ENCODE measurements around the gene SIX5.

The SIX5 gene

GRCh38 chr19:45785097-45785496 is 16.0 kb upstream of the SIX5 start:
- TF ChIP-seq CTCF (IDR thresholded peaks at IDR 0.05; ENCODE audit: borderline replicate concordance, insufficient read depth, low read depth, low read length), result no peak
- H3K4me3 ChIP-seq (ENCODE audit: low read depth, low read length), result no peak overlapping the region

GRCh38 chr19:45784096-45784495 is 15.0 kb upstream of the SIX5 start:
- TF ChIP-seq CTCF (IDR thresholded peaks at IDR 0.05; ENCODE audit: borderline replicate concordance, insufficient read depth, low read depth, low read length), result no peak

GRCh38 chr19:45782820-45783785 is 14.1 kb upstream of the SIX5 start:
- no peak overlapping the region for H3K4me3 ChIP-seq (ENCODE audit: low read depth, low read length)
- TF ChIP-seq CTCF (IDR thresholded peaks at IDR 0.05; ENCODE audit: borderline replicate concordance, insufficient read depth, low read depth, low read length), result no peak

More at GRCh38 chr19:45784096-45784495, 15.0 kb upstream of the SIX5 start:
- no peak overlapping the region for H3K4me3 ChIP-seq (ENCODE audit: low read depth, low read length)

GRCh38 chr19:45782162-45782691 is 13.2 kb upstream of the SIX5 start, which contains the start of gene DMPK:
Gene DMPK, minus strand, starts transcription at chr19:45782490. Its CDS starts 138 bp downstream, at chr19:45782352.
- TF ChIP-seq CTCF (IDR thresholded peaks at IDR 0.05; ENCODE audit: borderline replicate concordance, insufficient read depth, low read depth, low read length), result no peak
- no peak within 1 kb of the TSS for H3K4me3 ChIP-seq (ENCODE audit: low read depth, low read length)

GRCh38 chr19:45781214-45782161 is 12.4 kb upstream of the SIX5 start:
- no peak overlapping the region for H3K4me3 ChIP-seq (ENCODE audit: low read depth, low read length)
- no peak for TF ChIP-seq CTCF (IDR thresholded peaks at IDR 0.05; ENCODE audit: borderline replicate concordance, insufficient read depth, low read depth, low read length)

GRCh38 chr19:45780448-45781213 is 11.6 kb upstream of the SIX5 start:
- no peak for TF ChIP-seq CTCF (IDR thresholded peaks at IDR 0.05; ENCODE audit: borderline replicate concordance, insufficient read depth, low read depth, low read length)
- H3K4me3 ChIP-seq (ENCODE audit: low read depth, low read length), result no peak overlapping the region

Data from GM12875 (cell line).